NCI-H2196 (cell line): ENCODE data around the gene EIPR1.

ENCODE experiments used
- DNase-seq: peaks from one replicate; lab custom pipeline; 2025; ENCODE audit not compliant: unreplicated experiment; lab: John Stamatoyannopoulos, UW

EIPR1 gene

GRCh38 chr2:3168230-3168891 lies 209.3 kb downstream of the EIPR1 start:
- DNase-seq: no peak

GRCh38 chr2:3163401-3163800 lies 214.2 kb downstream of the EIPR1 start:
- no peak for DNase-seq

GRCh38 chr2:3162442-3163077 lies 215.1 kb downstream of the EIPR1 start:
- DNase-seq: no peak

- DNase-seq: no peak
Observed at GRCh38 chr2:3160751-3161330, 216.8 kb downstream of the EIPR1 start.

- DNase-seq: no peak
Observed at GRCh38 chr2:3159782-3160545, 217.7 kb downstream of the EIPR1 start.

GRCh38 chr2:3154700-3155099 lies 222.9 kb downstream of the EIPR1 start:
- no peak for DNase-seq

GRCh38 chr2:3154146-3154545 lies 223.5 kb downstream of the EIPR1 start:
- no peak for DNase-seq

- no peak for DNase-seq
Observed at GRCh38 chr2:3151153-3151918, 226.3 kb downstream of the EIPR1 start.

GRCh38 chr2:3149441-3150217 lies 228.0 kb downstream of the EIPR1 start:
- DNase-seq: no peak

- no peak for DNase-seq
Observed at GRCh38 chr2:3148716-3149115, 228.9 kb downstream of the EIPR1 start.

- DNase-seq: no peak
Observed at GRCh38 chr2:3147651-3148530, 229.7 kb downstream of the EIPR1 start.

GRCh38 chr2:3146772-3147650 lies 230.6 kb downstream of the EIPR1 start:
- no peak for DNase-seq

- DNase-seq: no peak
Observed at GRCh38 chr2:3146175-3146574, 231.4 kb downstream of the EIPR1 start.

- DNase-seq: no peak
Observed at GRCh38 chr2:3145471-3146021, 232.1 kb downstream of the EIPR1 start.

- no peak for DNase-seq
Observed at GRCh38 chr2:3144856-3145255, 232.8 kb downstream of the EIPR1 start.

GRCh38 chr2:3143602-3144001 lies 234.0 kb downstream of the EIPR1 start:
- no peak for DNase-seq

GRCh38 chr2:3142961-3143571 lies 234.6 kb downstream of the EIPR1 start:
- DNase-seq: no peak

GRCh38 chr2:3142210-3142609 lies 235.4 kb downstream of the EIPR1 start:
- no peak for DNase-seq
